Activated T-cell treated with anti-CD3 and anti-CD28 coated beads, Interleukin-2, amount 50 U/mL, for 72 hours (primary cell): Measurements from ENCODE around the gene ALDH18A1. TPM values are rescaled to one million over a fixed set of nuclear protein-coding genes. Genes with fewer than 3 reads are reported as not detected.

Experiments
- ATAC-seq, 2 donors: fragments of 150-1000 bp; cut with Tn5 transposase; replicated peaks in 1 of 2; 2 replicates each; pipeline ENCODE4 v1.10.0; 2021; ENCODE audit warnings: moderate library complexity in 2 of 2, mild to moderate bottlenecking in 1 of 2
- DNase-seq, 2 donors: peaks; one replicate each; pipeline ENCODE4 v3.0.0; 2021 to 2022; ENCODE audit warnings: mixed read lengths in 1 of 2
- H3K27ac Mint-ChIP-seq: one replicate; pipeline ENCODE4 v1.8.0; 2022; ENCODE audit warnings: mild to moderate bottlenecking, moderate library complexity, mixed read lengths
- H3K27me3 Mint-ChIP-seq: one replicate; pipeline ENCODE4 v1.8.0; 2022; ENCODE audit warnings: low read depth, mixed read lengths
- H3K36me3 Mint-ChIP-seq, 2 donors: one replicate each; pipeline ENCODE4 v1.8.0; 2022; ENCODE audit warnings: mixed read lengths in 2 of 2, mild to moderate bottlenecking in 1 of 2; ENCODE audit not compliant: insufficient read depth in 2 of 2
- H3K4me1 Mint-ChIP-seq: one replicate; pipeline ENCODE4 v1.8.0; 2022; ENCODE audit warnings: low read depth, mixed read lengths
- H3K4me3 Mint-ChIP-seq, 2 donors: one replicate each; pipeline ENCODE4 v1.8.0; 2022; ENCODE audit warnings: mild to moderate bottlenecking in 2 of 2, mixed read lengths in 2 of 2, moderate library complexity in 2 of 2
- H3K9me3 Mint-ChIP-seq, 2 donors: one replicate each; pipeline ENCODE4 v1.8.0; 2022; ENCODE audit warnings: mixed read lengths in 2 of 2
- total RNA-seq, 2 donors: library from RNA; stranded (reverse); gene quantifications; one replicate each; pipeline ENCODE4 v1.2.3, GENCODE V29; 2022

ALDH18A1 gene
- total RNA-seq, 2 donors from 2014 or later: 52.8 to 71.3 TPM

DNA sequence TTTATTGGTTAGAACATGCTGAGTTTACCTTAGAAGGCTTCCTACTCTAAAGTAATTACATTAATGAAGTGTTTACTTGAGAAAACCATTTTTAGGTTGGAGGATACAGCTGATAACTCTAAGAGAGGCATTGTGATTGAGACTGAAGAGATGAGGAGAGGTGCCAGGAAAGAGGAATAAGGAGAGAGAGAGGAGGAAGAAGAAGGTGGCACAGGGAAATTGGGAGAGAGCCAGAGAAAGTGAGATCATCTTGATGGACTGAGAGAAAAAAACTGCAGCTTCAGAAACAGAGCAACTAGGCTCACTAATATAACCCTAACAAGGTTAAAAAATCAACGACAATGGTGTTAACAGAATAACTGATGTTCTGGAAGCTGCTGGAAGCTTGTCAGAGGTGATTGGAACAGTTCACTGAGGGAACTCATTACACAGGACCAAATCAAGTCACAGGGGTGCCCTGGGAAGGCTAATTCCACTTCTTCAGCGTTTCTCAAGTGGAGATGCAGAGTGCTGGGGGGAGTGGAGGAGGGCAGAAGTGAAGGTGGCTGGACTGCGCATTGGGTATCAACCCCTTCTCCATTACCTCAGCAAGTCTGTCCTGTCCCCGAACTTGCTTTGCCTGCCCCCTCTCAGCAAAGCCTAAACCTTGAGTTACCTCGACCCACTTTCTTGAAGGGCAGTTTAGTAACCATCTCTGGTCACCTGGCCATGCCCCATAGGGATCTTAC is 88.4 kb downstream of the ALDH18A1 start:
- H3K36me3 Mint-ChIP-seq: no peaks in the 10 kb centered on the region
- H3K27me3 Mint-ChIP-seq: no peaks in the 10 kb centered on the region
- no peaks in the 10 kb centered on the region for H3K9me3 Mint-ChIP-seq
- H3K4me3 Mint-ChIP-seq: no peak overlapping the region
- DNase-seq: no peak
- no peaks in the 10 kb centered on the region for H3K4me1 Mint-ChIP-seq
- no peak overlapping the region for H3K27ac Mint-ChIP-seq
- no peak for ATAC-seq

DNA sequence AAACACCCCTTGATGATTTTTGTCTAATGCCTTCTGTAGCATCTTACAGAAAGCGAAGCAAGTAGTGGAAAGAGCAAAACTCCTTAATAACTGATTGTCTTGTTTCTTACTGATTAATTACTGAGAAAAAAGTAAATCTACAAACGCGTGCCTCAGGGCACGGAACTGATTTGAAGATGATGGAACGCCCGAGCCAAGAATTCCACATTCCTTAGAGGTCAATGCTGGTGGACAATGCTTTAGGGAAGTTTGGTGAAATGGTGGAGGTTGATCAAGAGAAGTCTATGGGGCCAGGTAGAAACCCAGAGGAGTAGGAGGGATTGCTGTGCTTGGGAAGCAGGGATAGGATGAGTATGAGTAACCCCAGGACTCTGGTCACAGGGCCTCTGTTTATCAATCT is 90.4 kb downstream of the ALDH18A1 start:
- DNase-seq (no peak), ATAC-seq (no peak)
- no peaks in the 10 kb centered on the region for H3K9me3 Mint-ChIP-seq
- no peaks in the 10 kb centered on the region for H3K36me3 Mint-ChIP-seq
- no peak overlapping the region for H3K4me3 Mint-ChIP-seq
- no peak overlapping the region for H3K27ac Mint-ChIP-seq
- H3K27me3 Mint-ChIP-seq: peaks cover 7% of the 10 kb centered on the region
- H3K4me1 Mint-ChIP-seq: peaks cover 6% of the 10 kb centered on the region

DNA sequence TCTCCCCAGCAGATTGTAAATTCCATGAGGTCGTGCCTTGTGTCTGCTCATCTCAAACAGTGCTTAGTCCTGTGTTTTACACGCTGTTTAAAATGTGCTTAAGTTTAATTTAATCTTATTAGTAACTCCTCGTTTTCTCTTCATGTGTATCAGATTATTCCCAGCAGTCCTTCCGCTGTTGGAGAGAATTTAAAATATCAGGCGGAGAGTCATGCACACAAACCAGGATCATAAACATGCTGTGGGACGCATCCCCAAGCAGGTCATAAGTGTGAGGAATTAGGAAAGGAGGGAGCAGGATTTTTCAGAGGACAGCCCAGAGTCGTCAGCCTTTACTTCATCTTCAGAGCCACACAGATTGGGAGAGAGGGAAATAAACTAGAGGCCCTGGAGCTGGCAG is 91.2 kb downstream of the ALDH18A1 start:
- no peak for DNase-seq
- Mint-ChIP-seq H3K27ac (no peak overlapping the region), H3K4me1 (peaks cover 11% of the 10 kb centered on the region), H3K36me3 (peaks cover 0 to 1% of the 10 kb centered on the region in 2 donors), H3K27me3 (peaks cover 8% of the 10 kb centered on the region), H3K9me3 (no peaks in the 10 kb centered on the region), H3K4me3 (no peak overlapping the region)
- no peak for ATAC-seq

DNA sequence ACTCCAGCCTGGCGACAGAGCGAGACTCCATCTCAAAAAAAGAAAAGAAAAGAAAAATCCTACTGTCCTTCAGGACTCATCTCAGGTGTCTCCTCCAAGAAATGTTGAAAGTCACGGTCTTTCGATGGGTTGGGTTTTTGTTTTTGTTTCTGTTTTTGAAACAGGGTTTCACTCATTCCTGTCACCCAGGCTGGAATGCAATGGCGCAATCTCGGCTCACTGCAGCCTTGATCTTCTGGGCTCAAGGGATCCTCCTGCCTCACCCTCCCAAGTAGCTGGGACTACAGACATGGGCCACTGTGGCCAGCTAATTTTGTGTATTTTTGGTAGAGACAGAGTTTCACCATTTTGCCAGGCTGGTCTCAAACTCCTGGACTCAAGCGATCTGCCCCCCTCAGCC is 92.2 kb downstream of the ALDH18A1 start:
- Mint-ChIP-seq H3K4me1 (peaks cover 20% of the 10 kb centered on the region), H3K4me3 (no peak overlapping the region), H3K36me3 (peaks cover 0 to 1% of the 10 kb centered on the region in 2 donors), H3K9me3 (no peaks in the 10 kb centered on the region), H3K27me3 (peaks cover 18% of the 10 kb centered on the region), H3K27ac (no peak overlapping the region)
- DNase-seq: no peak
- ATAC-seq: no peak

DNA sequence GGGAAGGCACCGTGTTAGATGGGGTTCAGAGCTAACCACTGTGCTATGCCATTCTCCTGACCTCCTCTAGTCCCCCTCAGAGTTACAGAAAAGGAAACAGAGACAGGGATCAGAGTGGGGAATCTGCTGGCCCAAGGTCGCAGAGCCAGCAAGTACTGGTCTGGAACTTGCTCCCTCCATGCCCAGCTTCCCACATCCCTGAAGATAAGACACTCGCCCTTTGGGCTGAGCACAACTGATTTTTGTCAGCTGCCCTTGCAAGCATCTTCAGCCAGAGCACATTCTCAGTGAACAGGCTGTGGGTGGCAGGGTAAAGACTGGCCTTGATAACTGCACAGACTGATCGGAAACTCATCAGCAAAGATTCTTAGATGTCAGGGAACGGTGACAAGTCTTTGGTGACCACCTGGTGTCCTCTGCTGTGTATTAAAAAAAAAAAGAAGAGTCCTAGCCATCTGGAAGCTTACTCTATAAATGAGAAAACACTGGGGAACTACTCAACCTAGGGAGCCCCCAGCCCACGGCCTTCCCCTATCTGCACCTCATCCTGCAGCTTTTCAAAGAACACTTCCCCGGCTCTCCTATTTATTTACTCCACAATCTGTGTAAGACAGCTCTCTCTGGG is 94.1 kb downstream of the ALDH18A1 start:
- Mint-ChIP-seq H3K27ac (no peak overlapping the region), H3K36me3 (peaks cover 0 to 1% of the 10 kb centered on the region in 2 donors), H3K4me1 (peaks cover 20% of the 10 kb centered on the region), H3K27me3 (peaks cover 35% of the 10 kb centered on the region), H3K4me3 (no peak overlapping the region), H3K9me3 (no peaks in the 10 kb centered on the region)
- no peak for DNase-seq
- ATAC-seq: no peak

DNA sequence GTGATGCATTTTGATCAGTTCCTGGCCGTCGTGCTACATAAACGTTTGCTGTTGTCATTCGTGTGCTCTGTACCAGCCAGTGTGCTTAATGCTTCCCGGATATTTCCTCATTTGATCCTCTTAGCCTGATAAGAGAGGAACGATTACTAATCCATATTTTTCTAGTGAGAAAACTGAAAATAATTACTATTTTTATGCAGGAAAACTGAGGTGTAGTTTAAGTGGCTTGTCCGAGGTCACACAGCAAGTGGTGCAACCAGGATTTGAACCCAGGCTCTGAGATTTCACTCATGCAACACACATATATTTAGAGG is 94.7 kb downstream of the ALDH18A1 start:
- Mint-ChIP-seq H3K4me3 (peak overlapping the region; percentile 81 to 82), H3K9me3 (no peaks in the 10 kb centered on the region), H3K4me1 (peaks cover 20% of the 10 kb centered on the region), H3K27me3 (peaks cover 35% of the 10 kb centered on the region), H3K36me3 (peaks cover 0 to 1% of the 10 kb centered on the region in 2 donors), H3K27ac (no peak overlapping the region)
- DNase-seq (no peak), ATAC-seq (no peak)

DNA sequence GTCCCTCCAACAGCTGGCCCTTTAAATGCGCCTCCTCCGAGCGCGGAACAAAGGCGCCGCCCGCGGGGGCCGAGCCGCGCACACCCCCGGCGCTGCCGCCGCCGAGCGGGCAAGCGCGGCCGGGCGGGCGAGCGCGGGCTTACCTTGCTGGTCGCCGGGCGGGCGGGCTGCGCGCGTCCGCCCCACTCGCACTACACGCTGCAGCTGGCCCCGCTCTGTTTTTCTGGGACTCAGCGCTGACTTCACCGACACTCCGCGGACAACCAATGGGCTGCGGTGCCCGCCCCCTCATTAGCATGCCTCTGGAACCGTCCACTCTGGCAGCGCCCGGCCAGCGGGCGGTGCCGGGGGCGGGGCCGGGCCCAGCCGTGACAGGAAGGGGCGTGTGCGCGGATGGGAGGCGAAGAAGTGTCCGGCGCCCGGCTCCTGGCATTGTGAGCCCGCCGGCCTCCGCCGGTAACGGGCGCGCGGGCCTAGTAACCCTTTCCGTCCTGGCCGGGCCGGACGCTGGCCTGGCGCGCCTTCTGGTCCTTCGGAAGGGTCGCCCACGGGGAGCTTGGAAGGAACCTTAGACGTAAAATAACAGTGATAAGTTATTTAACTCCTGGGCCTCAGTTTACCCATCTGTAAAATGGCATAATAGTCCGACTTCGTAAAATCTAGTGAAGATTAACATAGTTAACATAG is 95.2 kb downstream of the ALDH18A1 start, which contains the start of gene SORBS1:
TSS of gene SORBS1 (minus strand) at position 195 of the 687 bp plus-strand sequence. CDS start 120,236 bp downstream, outside the sequence.
- peak; percentile 98 to 99 for ATAC-seq
- peak within 1 kb of the TSS; percentile 97 to 99 for H3K4me3 Mint-ChIP-seq
- DNase-seq: peak; percentile 93 to 94
- H3K9me3 Mint-ChIP-seq: no peaks in the 10 kb centered on the region
- peak within 1 kb of the TSS; percentile 17 for H3K27ac Mint-ChIP-seq
- H3K27me3 Mint-ChIP-seq: peaks cover 35% of the 10 kb centered on the region
- peaks cover 0 to 1% of the 10 kb centered on the region in 2 donors for H3K36me3 Mint-ChIP-seq
- H3K4me1 Mint-ChIP-seq: peaks cover 20% of the 10 kb centered on the region

DNA sequence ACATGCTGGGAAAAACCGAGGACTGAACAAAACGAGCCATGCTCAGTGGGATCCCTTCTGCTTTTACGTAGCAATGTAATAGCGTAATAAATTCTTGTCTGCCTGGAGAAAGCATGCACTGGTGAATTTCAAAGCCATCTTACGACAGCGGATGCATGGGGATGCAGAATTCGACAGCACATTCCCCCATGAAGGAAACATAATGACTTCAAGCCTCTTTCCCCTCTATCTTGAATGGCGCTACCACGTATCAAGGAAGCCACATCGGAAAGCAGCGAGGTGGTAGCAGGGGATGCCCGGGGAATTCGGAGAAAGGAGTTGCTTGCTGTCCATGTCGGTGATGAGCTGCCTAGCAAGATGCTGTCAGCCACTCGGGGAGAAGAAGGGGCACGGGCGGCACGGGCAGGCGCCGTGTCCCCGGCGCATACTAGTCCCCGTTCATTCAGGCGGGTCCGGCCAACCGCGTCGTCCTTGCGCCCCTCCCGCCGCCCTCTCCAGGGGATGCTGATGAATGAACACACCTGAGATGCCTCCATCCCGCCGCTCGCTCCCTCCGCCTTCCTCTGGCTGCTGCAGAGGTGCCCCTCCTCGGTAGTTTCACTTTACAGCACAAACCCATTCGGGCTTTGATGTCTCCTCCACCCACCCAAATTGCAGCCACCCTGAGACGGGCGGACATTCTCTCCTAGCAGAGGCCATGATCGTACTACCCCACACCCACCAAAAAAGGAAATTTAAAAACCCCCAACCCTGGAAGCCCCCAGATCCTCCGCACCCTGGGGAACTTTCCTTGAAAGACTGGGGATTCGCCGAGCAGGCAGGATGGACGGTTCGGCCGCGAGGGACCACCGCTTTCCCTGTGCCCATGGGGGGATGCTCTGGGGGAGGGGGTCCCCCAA is 96.0 kb downstream of the ALDH18A1 start:
- H3K4me3 Mint-ChIP-seq: peak overlapping the region; percentile 97 to 99
- ATAC-seq (peak; percentile 35 to 44), DNase-seq (peak; percentile 52 to 57)
- H3K9me3 Mint-ChIP-seq: no peaks in the 10 kb centered on the region
- peaks cover 0 to 1% of the 10 kb centered on the region in 2 donors for H3K36me3 Mint-ChIP-seq
- H3K27ac Mint-ChIP-seq: peak overlapping the region; percentile 17
- peaks cover 35% of the 10 kb centered on the region for H3K27me3 Mint-ChIP-seq
- peaks cover 20% of the 10 kb centered on the region for H3K4me1 Mint-ChIP-seq

DNA sequence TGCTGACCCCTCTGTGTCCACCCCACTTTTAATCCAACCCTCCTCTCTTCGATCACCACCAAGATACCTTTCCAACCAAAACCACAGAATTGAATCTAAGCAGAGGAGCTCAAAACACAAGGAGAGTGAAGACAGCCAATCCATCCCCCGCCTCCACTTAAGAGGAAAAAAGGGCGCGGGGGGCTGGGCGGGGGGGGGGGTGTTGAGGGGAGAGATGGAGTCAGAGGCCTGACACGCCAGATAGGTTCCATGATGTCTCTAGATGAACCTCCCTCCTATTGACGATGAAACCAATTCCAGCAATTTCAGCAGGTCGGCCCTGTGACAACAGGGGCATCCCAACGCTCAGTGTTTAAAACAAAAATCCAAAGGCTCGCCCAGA is 96.6 kb downstream of the ALDH18A1 start:
- Mint-ChIP-seq H3K4me3 (peak overlapping the region; percentile 97 to 99), H3K27me3 (peaks cover 35% of the 10 kb centered on the region), H3K27ac (no peak overlapping the region), H3K4me1 (peaks cover 20% of the 10 kb centered on the region), H3K9me3 (no peaks in the 10 kb centered on the region), H3K36me3 (peaks cover 0 to 1% of the 10 kb centered on the region in 2 donors)
- ATAC-seq (no peak), DNase-seq (no peak)

DNA sequence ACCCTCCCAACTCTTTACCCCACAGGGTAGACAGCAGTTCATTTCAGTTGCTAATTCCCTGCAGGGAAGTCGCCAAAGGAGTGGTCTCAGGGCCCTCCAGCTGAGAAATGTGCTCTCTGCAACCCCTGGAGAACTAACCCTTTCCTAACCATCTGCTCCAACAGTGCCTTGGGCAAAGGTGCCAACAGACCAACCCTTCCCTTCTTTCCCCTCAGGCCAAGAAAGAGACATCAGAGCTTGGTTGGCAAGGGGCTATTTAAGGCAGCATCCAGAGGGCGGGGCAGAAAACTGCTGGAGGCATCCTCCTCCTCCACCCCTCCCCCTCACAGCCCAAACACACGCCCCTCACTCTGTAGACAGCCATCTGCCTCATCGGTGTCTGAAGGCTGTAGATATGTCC is 97.0 kb downstream of the ALDH18A1 start:
- H3K9me3 Mint-ChIP-seq: no peaks in the 10 kb centered on the region
- peaks cover 35% of the 10 kb centered on the region for H3K27me3 Mint-ChIP-seq
- H3K36me3 Mint-ChIP-seq: peaks cover 0 to 1% of the 10 kb centered on the region in 2 donors
- peaks cover 20% of the 10 kb centered on the region for H3K4me1 Mint-ChIP-seq
- no peak for DNase-seq
- H3K4me3 Mint-ChIP-seq: peak overlapping the region; percentile 33 to 65
- no peak for ATAC-seq
- no peak overlapping the region for H3K27ac Mint-ChIP-seq

DNA sequence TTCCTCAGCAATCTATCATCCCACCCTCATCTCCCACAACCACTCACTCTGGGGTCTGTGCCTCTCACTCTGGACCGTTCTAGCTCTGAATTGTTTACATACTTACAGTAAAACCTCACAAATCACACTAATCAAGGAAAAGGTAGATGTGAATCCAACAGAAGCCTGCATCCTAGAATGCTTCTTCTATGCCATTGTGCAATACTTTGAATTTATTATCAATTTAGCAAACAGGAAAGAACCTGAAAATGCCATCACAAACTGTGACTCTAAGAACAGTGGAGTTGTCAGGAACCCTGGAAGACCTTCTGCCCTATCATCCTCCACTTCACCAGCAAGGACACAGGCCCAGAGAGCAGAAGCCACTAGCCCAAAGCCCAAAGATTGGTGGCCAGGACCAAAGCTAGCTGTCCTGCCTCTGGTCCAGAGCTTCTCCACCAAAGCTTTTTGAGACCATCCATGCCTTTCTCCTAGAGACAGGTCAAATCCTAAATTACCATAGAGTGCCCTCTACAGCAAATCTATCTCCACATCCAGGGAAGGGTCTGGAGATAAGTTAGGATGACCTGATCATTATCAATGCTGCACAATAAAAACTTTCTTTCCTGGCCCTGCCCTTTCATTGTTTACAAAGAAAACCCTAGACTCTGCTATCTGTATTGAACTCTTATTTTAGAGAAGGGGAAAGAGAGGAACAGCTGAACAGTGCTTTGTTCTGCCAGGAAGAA is 97.8 kb downstream of the ALDH18A1 start:
- H3K4me3 Mint-ChIP-seq: no peak overlapping the region

More for the DNA sequence above, 97.8 kb downstream of the ALDH18A1 start:
- Mint-ChIP-seq H3K27me3 (peaks cover 35% of the 10 kb centered on the region), H3K9me3 (no peaks in the 10 kb centered on the region), H3K4me1 (peaks cover 20% of the 10 kb centered on the region), H3K27ac (no peak overlapping the region), H3K36me3 (peaks cover 0 to 1% of the 10 kb centered on the region in 2 donors)
- ATAC-seq (no peak), DNase-seq (no peak)
